ENCODE data around the gene GRXCR2. TPM values are rescaled to one million over a fixed set of nuclear protein-coding genes. Genes with fewer than 3 reads are reported as not detected.
"Not testable (repeated sequence)": the region's sequence is repeated elsewhere in the genome, so short reads cannot be mapped to it uniquely, and the experiment has no call there.

Gene GRXCR2
- total RNA-seq, 1 donor from 2014 or later = not detected

- intact Hi-C loops (cut with DNase I) = no loop called here
- H3K9me3 ChIP-seq = no peaks in the 10 kb centered on the region
- no peak overlapping the region for H3K4me3 ChIP-seq
- DNase-seq (ENCODE audit: low spot score in 2 of 2) = no peak
- H3K27ac ChIP-seq = no peak overlapping the region
- no peaks in the 10 kb centered on the region for H3K27me3 ChIP-seq
- TF ChIP-seq, protein P1, sequence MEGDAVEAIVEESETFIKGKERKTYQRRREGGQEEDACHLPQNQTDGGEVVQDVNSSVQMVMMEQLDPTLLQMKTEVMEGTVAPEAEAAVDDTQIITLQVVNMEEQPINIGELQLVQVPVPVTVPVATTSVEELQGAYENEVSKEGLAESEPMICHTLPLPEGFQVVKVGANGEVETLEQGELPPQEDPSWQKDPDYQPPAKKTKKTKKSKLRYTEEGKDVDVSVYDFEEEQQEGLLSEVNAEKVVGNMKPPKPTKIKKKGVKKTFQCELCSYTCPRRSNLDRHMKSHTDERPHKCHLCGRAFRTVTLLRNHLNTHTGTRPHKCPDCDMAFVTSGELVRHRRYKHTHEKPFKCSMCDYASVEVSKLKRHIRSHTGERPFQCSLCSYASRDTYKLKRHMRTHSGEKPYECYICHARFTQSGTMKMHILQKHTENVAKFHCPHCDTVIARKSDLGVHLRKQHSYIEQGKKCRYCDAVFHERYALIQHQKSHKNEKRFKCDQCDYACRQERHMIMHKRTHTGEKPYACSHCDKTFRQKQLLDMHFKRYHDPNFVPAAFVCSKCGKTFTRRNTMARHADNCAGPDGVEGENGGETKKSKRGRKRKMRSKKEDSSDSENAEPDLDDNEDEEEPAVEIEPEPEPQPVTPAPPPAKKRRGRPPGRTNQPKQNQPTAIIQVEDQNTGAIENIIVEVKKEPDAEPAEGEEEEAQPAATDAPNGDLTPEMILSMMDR (IDR thresholded peaks at IDR 0.05) = no peak
- H3K36me3 ChIP-seq = no peaks in the 10 kb centered on the region
- no peaks in the 10 kb centered on the region for H3K4me1 ChIP-seq
Measured at GRCh38 chr5:145847499-145848497, 25.0 kb downstream of the GRXCR2 start.

DNA sequence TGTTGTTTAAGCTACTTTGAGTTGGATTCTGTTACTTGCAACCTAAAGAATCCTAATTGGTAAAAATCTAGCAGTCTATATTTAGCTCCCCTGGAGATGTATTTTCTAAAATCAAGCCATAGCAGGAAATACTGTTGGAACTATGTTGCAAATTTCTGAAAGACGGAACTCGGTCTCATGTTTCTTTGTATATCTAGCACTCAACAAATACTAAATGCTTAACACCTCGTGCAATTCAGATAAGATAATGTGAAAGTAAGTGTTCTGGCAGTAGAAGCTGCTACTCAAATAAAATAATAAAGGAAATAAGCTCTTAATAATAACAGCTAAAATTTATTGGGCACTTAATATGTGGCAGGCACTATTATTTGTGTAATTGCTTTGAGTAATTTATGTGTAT is 26.7 kb downstream of the GRXCR2 start:
- no peak for DNase-seq (ENCODE audit: low spot score in 2 of 2)
- no peaks in the 10 kb centered on the region for H3K9me3 ChIP-seq
- no peak overlapping the region for H3K4me3 ChIP-seq
- no peaks in the 10 kb centered on the region for H3K27me3 ChIP-seq
- no peaks in the 10 kb centered on the region for H3K4me1 ChIP-seq
- no peaks in the 10 kb centered on the region for H3K36me3 ChIP-seq
- TF ChIP-seq, protein P1 (IDR thresholded peaks at IDR 0.05) = no peak
- H3K27ac ChIP-seq = no peak overlapping the region
- intact Hi-C loops (cut with DNase I) = no loop called here

DNA sequence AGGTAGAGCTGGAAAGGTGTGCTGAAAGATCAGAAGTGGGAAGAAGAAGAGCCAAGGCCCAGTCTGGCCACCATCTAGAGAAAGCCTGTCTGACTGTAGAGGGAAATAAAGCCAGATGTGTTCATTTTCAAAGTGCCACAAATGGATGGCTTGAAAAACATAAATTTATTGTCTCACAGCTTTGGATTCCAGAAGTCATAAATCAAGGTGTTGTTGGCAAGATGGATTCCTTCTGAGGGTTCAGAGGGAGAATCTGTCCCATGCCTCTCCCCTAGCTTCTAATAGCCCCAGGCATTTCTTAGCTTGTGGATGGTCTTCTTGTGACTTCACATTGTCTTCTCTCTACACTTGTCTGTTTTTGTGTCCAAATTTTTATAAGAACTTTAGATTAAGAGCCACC is 31.5 kb downstream of the GRXCR2 start:
- Histone ChIP-seq H3K36me3 (no peaks in the 10 kb centered on the region), H3K27me3 (no peaks in the 10 kb centered on the region), H3K27ac (no peak overlapping the region), H3K9me3 (no peaks in the 10 kb centered on the region), H3K4me3 (no peak overlapping the region), H3K4me1 (no peaks in the 10 kb centered on the region)
- TF ChIP-seq, protein P1 (IDR thresholded peaks at IDR 0.05) = no peak
- intact Hi-C loops (cut with DNase I) = no loop called here
- no peak for DNase-seq (ENCODE audit: low spot score in 2 of 2)

GRCh38 chr5:145840458-145841132 is 32.2 kb downstream of the GRXCR2 start:
- no peak overlapping the region for H3K4me3 ChIP-seq
- H3K9me3 ChIP-seq = no peaks in the 10 kb centered on the region
- no peak overlapping the region for H3K27ac ChIP-seq
- H3K27me3 ChIP-seq = no peaks in the 10 kb centered on the region
- TF ChIP-seq, protein P1 (IDR thresholded peaks at IDR 0.05) = no peak
- DNase-seq (ENCODE audit: low spot score in 2 of 2) = no peak
- no peaks in the 10 kb centered on the region for H3K4me1 ChIP-seq
- intact Hi-C loops (cut with DNase I) = no loop called here
- H3K36me3 ChIP-seq = no peaks in the 10 kb centered on the region

- Histone ChIP-seq H3K4me1 (peaks cover 0 to 3% of the 10 kb centered on the region in 2 donors), H3K27me3 (no peaks in the 10 kb centered on the region), H3K27ac (no peak overlapping the region), H3K4me3 (no peak overlapping the region), H3K9me3 (no peaks in the 10 kb centered on the region), H3K36me3 (no peaks in the 10 kb centered on the region)
- TF ChIP-seq, protein P1 (IDR thresholded peaks at IDR 0.05) = no peak
- intact Hi-C loops (cut with DNase I) = no loop called here
- DNase-seq (ENCODE audit: low spot score in 2 of 2) = no peak
Measured at GRCh38 chr5:145838276-145838675, 34.5 kb downstream of the GRXCR2 start.

GRCh38 chr5:145836241-145836640 is 36.6 kb downstream of the GRXCR2 start:
- intact Hi-C loops (cut with DNase I); DNase-seq (ENCODE audit: low spot score in 2 of 2): not testable (repeated sequence)

More at GRCh38 chr5:145836241-145836640, 36.6 kb downstream of the GRXCR2 start:
- H3K27me3 ChIP-seq, H3K4me1 ChIP-seq, H3K36me3 ChIP-seq, H3K4me3 ChIP-seq, H3K9me3 ChIP-seq: not testable (repeated sequence)
- H3K27ac ChIP-seq = peak overlapping the region in 1 of 2 donors; percentile 90
